Peyer's patch (tissue), 4 donors: Measurements from ENCODE around the gene TRHDE.

Source experiments
- POLR2A ChIP-seq, 2 donors: fragments of 450-650 bp; IDR thresholded peaks; one replicate each; pipeline ENCODE4 v1.5.1; 2017; ENCODE audit warnings: antibody characterized with exemption in 2 of 2, mild to moderate bottlenecking in 2 of 2, moderate library complexity in 2 of 2
- TF ChIP-seq, protein P1 (sequence below), 6 experiments: fragments of 450-650 bp in 4 of 6; fragments of 200-600 bp in 2 of 6; sonication (generic) in 1 of 6; IDR thresholded peaks; one replicate each; pipeline ENCODE4 v1.5.1; 2017 to 2019; ENCODE audit warnings: antibody characterized with exemption in 6 of 6, mild to moderate bottlenecking in 3 of 6, moderate library complexity in 1 of 6

DNA sequence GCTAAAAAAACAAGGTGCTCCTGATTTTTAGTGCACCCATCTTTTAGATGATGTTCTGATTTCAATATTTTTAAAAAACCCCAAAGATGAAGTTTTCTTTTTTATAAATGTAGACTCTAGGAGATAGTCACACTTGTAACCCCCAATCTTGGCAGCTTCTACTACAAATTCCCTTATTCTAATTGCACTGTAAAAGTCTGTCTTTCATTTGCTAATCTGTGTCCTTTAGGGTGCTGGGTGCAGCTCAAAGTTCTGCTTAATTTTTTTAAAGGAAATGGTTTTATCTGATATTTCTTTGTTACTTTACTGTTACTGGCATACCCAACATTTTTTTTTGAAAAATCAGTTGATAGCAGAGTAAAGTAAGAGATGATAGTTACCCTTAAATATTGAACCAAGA is 172.0 kb downstream of the TRHDE start:
- no peak for TF ChIP-seq POLR2A (IDR thresholded peaks at IDR 0.05)
- TF ChIP-seq, protein P1, sequence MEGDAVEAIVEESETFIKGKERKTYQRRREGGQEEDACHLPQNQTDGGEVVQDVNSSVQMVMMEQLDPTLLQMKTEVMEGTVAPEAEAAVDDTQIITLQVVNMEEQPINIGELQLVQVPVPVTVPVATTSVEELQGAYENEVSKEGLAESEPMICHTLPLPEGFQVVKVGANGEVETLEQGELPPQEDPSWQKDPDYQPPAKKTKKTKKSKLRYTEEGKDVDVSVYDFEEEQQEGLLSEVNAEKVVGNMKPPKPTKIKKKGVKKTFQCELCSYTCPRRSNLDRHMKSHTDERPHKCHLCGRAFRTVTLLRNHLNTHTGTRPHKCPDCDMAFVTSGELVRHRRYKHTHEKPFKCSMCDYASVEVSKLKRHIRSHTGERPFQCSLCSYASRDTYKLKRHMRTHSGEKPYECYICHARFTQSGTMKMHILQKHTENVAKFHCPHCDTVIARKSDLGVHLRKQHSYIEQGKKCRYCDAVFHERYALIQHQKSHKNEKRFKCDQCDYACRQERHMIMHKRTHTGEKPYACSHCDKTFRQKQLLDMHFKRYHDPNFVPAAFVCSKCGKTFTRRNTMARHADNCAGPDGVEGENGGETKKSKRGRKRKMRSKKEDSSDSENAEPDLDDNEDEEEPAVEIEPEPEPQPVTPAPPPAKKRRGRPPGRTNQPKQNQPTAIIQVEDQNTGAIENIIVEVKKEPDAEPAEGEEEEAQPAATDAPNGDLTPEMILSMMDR (IDR thresholded peaks at IDR 0.05) = no peak
